GM19239 (cell line): ENCODE results near the gene EEIG1.

Experiments used
- DNase-seq: peaks from one replicate; pipeline ENCODE4 v3.0.0; 2011; ENCODE audit warnings: low spot score; ENCODE audit not compliant: insufficient read length
- FAIRE-seq: peaks from 2 replicates; lab custom pipeline; 2011; peaks lifted over from hg19 to GRCh38; lab: Jason Lieb, UNC

The EEIG1 gene

DNA sequence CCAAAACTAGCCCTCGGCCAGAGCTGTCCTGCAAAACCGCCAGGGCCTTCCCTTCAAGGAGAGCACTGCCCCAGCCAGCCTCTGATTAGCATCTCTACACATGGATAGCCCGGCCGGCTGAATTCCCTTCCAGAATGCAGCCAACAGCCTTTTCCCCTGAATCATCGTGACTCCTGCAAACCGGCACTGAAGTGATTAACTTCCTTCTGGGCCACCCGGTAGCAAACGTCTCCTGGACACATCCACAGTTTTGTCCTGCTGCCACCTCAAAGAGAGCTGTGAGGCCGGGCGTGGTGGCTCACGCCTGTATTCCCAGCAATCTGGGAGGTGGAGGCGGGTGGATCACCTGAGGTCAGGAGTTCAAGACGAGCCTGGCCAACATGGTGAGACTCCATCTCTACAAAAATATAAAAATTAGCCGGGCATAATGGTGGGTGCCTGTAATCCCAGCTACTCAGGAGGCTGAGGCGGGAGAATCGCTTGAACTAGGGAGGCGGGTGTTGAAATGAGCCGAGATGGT lies 21.1 kb upstream of the EEIG1 start:
- FAIRE-seq (no peak), DNase-seq (no peak)

DNA sequence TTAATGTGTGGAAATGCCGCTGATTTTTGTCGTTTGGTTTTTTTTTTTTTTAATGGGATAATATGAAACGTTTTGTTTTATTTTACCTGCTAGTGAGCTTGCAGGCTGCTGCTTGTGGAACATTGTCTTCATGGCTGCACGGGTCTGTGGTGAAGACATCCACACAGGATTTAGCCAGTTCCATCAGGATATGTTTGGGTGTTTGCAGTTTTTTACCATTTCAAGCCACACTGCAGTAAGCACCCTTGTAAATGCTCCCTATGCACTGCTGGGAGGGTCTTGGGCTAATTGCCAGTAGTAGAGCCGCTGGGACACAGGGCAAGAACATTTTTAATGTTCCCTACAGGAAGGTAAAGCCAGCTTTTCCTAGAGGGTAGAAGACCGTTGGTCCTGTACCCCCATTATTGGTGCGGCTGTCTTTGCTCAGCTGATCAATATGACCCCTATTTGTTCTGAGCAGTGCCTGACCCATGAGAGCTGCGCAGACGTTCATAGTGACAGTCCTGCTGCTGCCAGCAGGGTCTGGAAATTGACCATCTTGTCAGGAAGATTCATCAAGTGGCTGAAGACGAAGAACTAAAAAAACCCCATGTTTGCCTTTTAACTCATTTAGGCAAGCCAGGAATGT lies 20.5 kb upstream of the EEIG1 start:
- DNase-seq (no peak), FAIRE-seq (no peak)

DNA sequence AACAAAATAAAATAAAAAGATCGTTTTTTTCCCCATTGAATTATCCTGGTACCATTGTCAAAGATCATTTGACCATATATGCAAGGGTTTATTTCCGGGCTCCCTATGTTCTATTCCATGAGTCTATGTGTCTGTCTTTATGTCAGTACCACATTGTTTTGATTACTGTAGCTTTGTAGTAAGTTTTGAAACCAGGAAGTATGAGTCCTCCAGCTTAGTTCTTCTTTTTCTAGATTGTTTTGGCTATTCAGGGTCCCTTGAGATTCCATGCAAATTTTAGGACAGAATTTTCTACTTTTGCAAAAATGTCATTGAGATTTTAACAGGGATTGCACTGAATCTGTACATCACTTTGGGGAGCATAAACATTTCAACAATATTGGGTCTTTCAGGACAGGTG lies 18.7 kb upstream of the EEIG1 start:
- DNase-seq = no peak
- no peak for FAIRE-seq

DNA sequence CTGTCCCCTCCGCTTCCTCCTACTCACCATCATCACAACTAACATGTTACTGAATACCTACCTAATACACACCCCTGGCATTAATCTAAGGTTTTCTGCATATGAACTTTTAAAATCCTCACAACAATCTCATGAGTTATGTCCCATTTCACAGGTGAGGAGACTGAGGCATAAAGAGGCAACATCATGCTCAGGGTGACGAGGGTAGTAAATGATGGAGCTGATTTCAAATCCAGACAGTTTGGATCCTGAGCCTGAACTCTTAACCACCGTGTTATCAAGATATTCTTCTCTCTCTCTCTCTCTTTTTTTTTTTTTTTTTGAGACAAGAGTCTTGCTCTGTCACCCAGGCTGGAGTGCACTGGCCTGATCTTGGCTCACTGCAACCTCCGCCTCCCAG lies 12.9 kb upstream of the EEIG1 start:
- DNase-seq (no peak), FAIRE-seq (no peak)

DNA sequence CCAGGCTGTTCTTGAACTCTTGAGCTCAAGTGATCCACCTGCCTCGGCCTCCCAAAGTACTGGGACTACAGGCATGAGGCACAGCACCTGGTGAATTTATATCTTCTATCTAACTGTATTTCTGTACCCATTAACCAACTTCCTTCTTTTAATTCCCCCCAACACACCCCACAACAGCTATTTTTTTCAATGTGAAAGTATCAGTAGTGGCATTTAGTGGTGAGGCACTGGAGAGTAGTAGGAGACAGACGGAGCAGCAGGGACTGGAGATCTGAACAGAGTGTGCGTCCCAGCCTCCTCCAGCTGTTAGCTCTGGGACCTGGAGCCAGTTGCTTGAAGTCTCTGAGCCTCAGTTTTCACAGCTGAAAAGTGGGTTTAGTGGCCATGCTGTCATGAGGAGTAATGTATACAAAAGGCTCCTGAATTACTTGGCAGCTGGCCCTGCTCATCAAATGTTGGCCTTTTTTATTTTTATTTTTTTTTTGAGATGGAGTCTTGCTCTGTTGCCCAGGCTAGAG lies 11.0 kb upstream of the EEIG1 start:
- FAIRE-seq (no peak), DNase-seq (no peak)

DNA sequence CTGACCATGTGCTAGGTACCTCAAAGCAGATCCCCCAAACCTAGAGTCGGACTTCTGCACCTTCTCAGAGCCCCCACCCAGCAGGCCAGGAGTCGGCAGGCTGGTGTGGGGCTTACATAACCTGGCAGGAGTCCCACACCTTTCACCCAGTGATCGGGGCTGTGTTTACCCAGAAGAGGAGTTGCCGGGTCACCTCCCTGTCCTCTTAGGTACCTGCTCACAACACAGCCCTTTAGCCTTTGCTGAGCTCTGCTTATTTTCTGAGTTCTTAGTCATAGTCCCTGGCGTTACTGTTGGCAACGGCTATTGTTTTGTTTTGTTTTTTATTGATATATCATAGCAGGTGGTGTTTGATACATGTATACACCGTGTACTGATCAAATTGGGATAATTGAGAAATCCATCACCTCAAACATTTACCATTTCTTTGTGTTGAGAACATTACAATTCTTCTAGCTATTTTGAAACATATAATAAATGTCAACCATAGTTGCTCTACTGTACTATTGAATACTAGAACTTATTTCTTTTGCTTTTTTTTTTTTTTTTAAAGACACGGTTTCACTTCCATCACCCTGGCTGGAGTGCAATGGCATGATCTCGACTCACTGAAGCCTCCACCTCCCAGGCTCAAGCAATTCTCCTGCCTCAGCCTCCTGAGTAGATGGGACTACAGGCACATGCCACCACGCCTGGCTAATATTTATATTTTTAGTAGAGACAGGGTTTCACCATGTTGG lies 10.4 kb upstream of the EEIG1 start:
- FAIRE-seq (no peak), DNase-seq (no peak)

DNA sequence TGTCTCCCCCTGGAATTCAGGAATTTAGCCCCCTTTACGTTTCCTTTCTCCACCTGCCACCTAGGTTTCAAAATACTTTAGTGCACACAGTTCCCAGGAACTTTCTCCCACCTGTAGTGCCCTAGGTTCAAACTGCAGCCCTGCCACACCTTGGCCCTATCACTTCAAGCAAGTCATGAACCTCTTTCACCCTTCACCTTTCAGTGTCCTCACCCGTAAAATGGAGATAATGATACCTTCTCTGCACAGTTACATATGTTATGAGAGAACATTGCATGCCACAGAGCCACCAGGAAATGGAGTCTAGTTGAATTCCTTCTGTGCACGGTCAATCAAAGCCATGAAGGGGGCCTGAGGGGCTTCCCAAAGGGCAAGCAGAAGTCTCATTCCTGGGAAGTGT lies 9.8 kb upstream of the EEIG1 start:
- no peak for DNase-seq
- FAIRE-seq = no peak

DNA sequence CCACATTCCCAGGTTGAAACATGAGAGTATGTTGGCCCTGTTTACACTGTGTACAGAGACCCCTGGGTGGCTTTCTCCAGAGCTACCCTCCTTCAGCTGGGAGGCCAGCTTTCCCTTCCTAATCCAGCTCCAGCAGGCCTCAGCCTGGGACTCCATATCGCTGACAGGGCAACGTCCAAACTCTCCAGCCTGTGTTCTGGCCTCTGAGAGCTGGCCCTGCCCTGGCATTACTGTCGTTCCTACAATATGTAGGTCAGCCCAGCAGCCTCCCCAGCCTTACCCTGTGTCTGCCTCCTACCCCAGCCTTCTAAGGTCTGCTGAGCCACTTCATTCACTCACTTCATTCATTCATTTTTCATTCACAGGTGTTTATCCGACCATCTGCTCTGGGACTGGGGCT lies 8.3 kb upstream of the EEIG1 start:
- DNase-seq (no peak), FAIRE-seq (no peak)

DNA sequence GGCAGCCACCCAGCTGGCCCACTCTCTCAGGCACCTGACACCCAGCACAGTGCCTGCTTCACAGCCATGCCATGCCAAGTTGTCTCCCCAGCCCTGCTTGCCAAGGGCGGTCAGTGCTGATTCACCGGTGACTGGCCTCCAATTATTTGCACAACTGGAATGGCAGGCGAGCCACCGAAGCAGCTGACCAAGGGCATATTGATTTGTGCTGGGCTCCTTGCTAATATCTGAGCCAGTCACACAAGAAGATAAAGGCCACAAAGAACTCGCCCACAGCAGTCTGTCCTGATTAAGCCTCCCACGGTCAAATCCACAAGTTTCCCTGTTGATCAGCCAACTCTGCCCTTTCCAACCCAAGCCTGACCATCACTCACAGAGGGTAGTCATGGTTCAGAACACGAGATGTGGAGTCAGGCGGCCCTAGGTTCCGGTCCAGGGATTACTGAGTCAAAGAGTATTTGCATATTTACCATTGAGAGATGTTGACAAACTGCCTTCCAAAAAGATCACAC lies 6.4 kb upstream of the EEIG1 start:
- DNase-seq (no peak), FAIRE-seq (peak; percentile 78)

DNA sequence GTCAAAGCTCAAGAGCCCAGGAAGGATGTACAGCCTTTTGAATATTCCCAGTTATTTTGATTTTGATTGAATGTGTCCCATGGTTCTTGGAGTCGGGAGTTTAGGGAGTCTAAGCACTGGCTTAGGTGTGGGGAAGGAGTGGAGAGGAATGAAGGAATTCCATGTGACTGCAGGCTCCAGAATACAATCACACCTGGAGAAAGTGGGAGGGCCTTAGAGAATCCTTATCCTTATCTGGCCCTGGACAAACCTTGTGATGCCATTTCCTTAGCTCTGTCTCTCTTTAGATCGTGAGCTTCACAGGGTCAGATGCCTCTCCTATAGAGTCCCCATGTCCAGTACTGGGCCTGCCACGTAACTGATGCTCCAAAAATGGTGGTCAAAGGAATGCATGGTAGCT lies 4.2 kb upstream of the EEIG1 start:
- FAIRE-seq (peak; percentile 64), DNase-seq (no peak)

DNA sequence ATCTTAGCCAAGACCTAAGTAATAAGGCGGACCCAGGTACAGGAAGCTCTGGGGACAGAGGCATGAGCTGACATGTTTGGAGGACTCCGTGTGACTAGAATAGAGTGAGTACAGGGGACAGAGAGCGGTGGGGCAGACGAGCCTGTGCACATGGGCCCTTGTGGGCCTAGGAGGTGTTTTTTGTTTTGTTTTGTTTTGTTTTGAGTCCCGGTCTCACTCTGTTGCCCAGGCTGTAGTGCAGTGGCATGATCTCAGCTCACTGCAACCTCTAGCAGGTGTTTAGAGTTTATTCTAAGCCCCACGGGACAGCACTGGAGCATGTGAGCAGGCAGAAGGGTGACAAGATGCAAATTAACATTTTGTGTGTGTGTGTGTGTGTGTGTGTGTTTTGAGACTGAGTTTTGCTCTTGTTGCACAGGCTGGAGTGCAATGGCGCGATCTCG lies 3.1 kb upstream of the EEIG1 start:
- peak; percentile 67 for DNase-seq
- FAIRE-seq = peak; percentile 94

DNA sequence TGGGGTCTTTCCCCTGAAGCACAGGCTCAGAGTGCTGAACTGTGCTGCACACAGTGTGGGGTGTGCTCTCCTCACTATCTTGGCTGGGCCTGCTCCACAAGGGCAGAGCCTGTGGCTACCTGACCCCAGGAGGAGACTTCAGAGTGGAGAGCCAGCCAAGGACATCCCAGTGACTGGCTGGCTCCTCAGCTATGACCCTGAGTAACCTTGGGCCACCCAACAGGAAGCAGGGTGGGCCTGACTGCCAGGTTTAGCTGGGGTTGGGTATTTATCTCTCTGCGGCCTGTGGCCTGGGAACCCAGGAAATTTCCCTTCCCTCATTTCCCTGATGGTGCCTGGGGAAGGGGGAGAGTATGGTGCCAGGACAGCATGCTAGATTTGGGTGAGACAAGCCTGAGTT lies 2.1 kb upstream of the EEIG1 start:
- FAIRE-seq (no peak), DNase-seq (no peak)

DNA sequence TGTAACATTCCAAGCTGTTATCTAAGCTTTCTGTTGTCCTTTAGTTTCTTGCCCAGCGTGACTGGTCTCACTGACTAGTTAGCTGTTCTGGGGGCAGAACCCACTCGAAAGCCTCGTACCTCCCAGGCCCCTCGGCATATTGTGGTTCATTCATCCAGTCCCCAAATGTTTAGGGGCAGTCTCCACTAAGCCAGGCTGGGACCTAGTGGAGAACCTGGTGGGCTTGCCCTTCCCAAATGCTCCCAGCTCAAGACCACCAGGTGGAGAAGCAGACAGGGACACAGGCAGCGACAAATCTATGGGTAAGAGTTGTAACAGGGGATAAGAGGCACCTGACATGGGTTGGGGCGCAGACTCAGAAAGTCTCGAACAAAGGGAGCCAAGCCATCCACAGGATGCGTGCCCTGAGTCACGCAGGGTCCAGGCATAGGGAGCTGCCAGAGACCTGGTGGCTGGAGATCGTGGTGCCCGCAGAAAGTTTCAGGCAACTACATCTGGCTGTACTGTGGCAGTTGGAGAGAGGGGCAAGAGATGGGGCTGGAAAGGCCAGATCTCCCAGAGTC lies 851 bp upstream of the EEIG1 start:
- DNase-seq (no peak), FAIRE-seq (no peak)

DNA sequence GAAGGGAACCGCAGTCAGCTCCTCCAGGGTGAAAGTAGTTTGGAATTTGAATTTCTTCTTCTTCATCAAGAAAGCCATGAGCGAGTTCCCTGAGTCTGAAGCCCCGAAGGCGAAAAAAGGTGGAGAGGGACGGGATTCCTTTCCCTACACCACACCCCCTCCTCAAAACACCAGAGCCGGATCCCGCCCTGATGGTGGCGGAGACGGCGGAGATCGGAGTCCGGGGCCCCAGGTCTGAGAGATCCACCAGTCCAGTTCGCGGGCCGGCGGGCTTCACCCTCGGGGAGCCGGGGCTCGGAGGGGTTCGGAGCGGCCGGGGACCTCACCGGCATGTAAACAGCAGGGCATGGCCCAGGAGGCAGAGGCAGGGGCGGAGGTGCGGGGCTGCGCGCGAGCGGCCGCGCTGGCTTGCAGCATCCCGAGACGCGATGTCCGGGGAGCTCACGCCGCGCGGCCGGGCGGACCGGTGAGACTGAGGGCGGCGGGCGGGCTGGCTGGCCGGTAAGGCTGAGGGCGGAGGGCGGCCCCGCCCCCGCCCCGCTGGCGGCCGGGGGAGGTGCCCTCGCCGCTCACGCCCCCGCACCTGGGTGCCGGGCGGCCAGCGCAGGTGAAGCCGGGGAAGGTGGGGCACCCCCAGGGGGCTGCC lies 606 bp downstream of the EEIG1 start:
- DNase-seq (no peak), FAIRE-seq (no peak)

DNA sequence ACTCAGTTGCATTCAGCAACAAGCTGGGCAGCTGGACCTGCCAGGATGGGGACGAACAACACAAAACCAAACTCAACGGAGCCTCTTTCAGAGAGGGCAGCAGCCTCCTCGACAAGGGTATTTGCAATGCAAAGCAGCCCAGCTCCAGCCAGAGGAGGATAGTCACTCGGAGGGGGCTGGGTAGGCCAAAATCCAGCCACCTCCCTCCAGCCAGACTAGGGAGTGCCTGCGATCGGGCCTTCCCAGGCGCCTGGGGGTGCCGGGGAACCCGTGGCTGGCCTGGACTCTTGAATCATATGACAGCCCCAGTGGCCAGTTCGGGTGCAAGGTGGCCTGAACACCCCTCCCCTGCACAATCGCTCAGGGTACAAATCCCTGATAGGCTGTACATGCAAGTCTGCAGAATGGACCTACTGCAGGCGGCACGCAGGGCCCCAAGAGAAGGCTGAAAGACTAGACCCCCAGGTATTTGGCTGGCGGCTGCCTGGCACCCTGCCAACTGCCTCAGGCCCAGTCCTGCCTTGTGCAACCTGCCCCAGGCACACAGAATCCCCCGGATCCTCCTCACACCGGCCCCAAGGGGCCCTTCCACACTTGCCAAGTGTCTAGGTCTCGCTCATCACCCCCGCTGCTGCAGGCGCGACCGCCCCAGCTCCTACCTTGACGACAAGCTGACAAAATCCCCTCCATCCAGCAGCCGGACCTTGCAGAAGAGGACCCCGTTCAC lies 1.3 kb downstream of the EEIG1 start:
- FAIRE-seq (peak; percentile 86), DNase-seq (peak; percentile 53)

DNA sequence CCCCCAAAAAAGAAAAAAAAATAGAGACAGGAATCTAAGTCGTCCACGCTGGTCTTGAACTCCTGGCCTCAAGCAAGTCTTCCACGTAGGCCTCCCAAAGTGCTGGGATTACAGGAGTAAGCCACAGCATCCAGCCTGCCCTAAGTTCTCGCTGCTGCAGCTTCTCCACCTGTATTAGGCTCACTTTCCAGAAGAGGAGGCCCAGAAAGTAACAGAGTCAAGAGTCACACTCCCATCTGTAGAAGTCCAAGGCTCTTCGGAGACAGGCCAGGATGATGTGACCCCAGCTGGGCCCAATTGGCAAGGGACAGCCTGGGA lies 1.8 kb downstream of the EEIG1 start:
- FAIRE-seq = no peak

DNA sequence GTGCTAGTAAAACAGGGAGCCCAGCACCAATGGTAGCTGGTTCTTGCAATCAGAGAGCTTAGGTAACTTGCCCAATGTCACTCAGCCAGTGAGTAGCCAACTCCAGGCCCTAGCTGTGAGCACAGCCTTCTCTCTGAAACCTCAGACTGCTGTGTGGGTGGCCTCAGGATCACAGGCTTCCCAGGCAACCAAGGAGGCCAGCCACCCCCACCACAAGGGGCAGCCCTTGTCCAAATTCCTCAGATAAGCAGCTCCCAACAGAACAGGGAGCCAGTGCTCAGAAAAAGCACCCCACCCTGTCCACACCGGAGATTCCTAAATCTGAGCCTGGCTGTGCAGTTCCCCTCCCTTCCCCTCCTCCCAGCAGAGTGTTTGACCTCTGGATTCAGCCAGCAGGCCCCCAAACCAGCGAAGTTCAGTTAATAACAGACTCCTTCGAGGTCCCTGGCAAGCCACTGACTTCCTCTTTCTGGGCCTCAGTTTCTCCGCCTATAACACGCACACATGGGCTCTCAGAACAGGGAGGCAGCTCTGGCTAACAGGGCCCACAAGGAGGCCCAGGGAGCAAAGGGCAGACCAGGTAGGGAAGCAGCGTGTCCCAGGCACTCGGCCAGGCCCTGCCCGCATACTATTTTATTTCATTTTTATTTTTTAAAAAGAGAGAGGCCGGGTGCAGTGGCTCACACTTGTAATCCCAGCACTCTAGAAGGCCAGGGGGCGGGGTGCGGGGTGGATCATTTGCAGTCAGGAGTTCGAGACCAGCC lies 2.7 kb downstream of the EEIG1 start:
- DNase-seq (no peak), FAIRE-seq (peak; percentile 37)

More for the DNA sequence above, 1.8 kb downstream of the EEIG1 start:
- no peak for DNase-seq

DNA sequence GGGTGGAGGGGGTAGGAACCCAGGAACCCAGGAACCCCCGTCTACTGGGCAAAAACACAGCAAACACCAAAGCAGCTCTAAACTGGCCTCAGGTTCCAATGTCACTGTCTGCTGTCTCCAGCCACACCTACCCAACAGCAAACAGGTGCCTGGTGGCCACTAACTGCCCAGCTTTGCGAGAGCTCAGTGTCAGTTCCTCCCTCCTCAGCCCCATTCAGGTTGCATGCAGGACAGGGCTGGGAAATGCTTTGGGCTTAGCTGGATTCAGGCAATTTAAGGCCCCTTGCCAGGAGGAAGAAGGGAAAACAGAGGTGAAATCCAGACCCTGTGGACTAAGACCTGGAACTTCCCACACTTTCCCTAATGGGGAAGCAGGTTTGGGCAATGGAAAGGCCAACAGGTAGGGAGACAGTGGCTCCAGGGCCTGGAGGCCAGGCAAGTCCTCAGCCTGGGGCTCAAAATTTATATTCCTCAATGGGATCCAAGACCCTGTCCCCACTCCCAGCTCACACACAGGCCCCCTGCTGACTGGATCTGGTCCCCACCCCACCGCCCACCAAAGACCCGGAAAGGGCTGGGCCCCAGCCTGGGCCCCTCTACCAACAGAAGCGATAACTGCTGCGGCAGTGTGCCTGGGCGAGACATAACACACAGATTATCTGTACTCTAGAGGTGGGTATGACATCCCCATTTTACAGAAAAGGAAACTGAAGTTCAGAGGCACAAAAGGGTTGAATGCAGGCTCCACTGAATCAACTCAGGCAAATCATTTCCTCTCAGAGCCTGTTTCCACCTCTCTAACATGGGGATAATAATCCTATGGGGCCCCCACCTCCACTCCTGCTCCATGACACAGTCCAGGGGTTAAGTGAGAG lies 3.5 kb downstream of the EEIG1 start:
- FAIRE-seq = no peak
- DNase-seq = no peak
